ENCODE results near the gene EPHX1. TPM values are rescaled to one million over a fixed set of nuclear protein-coding genes. Genes with fewer than 3 reads are reported as not detected.

Gene EPHX1
- total RNA-seq, 2 donors from 2014 or later: 57.7 to 66.0 TPM

DNA sequence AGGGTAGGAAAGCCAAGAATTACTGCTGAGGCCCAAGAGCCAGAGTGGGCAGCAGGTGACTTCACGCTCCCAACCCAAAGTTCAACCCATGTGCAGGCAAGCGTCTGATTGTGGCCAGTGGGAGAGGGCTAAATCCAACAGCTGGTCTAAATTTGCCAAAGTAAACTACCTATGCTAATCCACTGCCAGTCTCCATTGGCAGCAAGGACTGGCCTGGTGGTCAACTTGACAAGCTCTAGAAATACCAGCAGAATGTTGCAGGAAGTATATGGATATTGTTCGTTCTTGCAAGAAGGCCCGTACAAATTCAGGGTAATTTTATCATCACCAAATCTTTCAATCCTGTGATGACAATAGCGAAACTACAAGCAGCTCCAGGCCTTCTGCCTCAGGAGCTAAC, 70.7 kb downstream of the EPHX1 start:
- TF ChIP-seq, protein P1, sequence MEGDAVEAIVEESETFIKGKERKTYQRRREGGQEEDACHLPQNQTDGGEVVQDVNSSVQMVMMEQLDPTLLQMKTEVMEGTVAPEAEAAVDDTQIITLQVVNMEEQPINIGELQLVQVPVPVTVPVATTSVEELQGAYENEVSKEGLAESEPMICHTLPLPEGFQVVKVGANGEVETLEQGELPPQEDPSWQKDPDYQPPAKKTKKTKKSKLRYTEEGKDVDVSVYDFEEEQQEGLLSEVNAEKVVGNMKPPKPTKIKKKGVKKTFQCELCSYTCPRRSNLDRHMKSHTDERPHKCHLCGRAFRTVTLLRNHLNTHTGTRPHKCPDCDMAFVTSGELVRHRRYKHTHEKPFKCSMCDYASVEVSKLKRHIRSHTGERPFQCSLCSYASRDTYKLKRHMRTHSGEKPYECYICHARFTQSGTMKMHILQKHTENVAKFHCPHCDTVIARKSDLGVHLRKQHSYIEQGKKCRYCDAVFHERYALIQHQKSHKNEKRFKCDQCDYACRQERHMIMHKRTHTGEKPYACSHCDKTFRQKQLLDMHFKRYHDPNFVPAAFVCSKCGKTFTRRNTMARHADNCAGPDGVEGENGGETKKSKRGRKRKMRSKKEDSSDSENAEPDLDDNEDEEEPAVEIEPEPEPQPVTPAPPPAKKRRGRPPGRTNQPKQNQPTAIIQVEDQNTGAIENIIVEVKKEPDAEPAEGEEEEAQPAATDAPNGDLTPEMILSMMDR (IDR thresholded peaks at IDR 0.05): no peak
- peaks cover 2% of the 10 kb centered on the region for H3K36me3 ChIP-seq
- no peaks in the 10 kb centered on the region for H3K9me3 ChIP-seq
- H3K4me1 ChIP-seq: peaks cover 0 to 51% of the 10 kb centered on the region in 2 donors
- no peaks in the 10 kb centered on the region for H3K27me3 ChIP-seq
- H3K4me3 ChIP-seq: no peak overlapping the region
- DNase-seq (ENCODE audit: low spot score): no peak
- H3K27ac ChIP-seq: peak overlapping the region; percentile 85 to 92

DNA sequence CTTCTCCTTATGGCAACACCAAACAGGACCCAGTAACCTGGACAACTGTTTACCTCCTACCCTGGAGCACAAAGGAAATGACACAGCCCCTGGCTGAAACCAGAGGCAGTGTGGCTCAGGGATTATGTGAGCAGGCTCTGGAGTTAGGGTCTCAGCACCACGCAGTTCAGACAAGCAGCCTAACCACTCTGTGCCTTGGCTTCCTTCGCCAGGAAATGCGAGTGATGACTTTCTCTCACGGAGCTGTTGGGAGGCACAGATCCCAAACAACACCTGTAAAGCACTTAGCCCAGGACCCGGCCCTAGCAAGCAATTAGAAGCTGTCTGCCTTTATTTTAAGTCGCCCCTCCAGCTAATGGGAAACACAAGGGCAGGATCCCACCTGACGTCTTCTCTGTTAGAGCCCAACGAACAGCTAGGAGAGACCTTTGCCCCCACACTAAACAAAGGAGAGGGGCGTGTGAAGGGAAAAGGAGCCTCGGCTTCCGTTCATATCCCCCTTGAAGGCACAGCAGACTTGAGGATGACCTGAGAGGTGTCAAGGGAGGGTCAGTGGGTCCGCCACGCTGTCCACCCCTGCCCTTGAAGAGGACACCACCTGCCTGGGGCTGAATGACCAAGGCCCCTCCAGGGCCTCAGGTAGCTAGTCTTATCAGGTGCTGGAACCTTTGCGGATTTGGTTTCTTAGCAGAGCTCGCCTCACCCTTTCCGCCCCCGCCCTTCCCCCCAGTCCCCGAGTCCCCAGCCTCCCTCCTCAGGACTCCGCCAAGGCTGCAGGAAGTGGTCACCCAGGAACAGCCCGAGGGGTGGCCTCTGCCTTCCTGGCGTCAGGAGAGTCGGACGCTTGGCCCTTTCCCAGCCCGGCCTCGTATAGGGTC, 71.4 kb downstream of the EPHX1 start:
- no peaks in the 10 kb centered on the region for H3K9me3 ChIP-seq
- TF ChIP-seq, protein P1 (IDR thresholded peaks at IDR 0.05): no peak
- H3K27me3 ChIP-seq: no peaks in the 10 kb centered on the region
- peaks cover 0 to 51% of the 10 kb centered on the region in 2 donors for H3K4me1 ChIP-seq
- peak overlapping the region; percentile 96 to 99 for H3K4me3 ChIP-seq
- no peak for DNase-seq (ENCODE audit: low spot score)
- H3K36me3 ChIP-seq: no peaks in the 10 kb centered on the region
- peak overlapping the region; percentile 85 to 92 for H3K27ac ChIP-seq

DNA sequence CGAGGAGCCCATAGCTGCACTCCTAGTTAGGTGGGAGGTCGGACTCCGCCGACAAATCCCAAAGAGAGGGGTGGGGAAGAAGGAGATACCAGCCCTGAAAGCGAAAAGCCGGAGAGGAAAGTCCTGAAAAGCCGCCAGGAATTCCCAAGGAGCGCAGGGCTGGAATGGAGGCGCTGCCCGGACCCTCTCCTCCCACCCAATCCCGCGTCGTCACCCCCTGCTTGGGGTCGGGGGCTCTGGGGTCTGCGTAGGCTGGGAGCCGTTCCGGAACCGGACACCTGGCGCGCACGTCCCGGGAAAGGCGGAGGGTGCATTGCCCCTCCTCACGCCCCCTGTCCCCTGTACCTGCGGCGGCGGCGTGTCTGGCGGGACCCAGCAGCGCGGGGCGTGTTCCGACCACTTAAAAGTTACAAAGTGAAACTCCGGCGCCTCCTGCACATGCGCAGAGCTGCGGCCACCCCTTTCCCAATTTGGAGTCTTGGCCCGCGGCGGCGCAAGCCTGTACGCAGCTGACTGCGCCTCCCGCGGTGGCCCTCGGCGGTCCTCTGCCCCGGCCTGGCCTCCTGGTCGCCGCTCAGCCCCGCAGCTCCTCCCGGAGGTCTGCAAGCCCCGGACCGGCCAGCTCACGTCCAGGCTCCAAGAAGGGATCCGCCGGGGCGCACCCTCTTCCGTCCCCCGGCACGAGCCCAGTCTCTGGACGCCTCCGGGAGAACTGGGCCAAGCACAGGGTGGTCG, 72.2 kb downstream of the EPHX1 start, which contains the start of gene TMEM63A:
TSS of gene TMEM63A (minus strand) at position 422 of the 735 bp plus-strand sequence. CDS start 4,800 bp downstream, outside the sequence.
- TF ChIP-seq, protein P1 (IDR thresholded peaks at IDR 0.05): peak in 1 of 2 donors; percentile 64
- Histone ChIP-seq H3K9me3 (no peaks in the 10 kb centered on the region), H3K27me3 (no peaks in the 10 kb centered on the region), H3K4me1 (peaks cover 0 to 46% of the 10 kb centered on the region in 2 donors), H3K27ac (peak within 1 kb of the TSS; percentile 85 to 92), H3K4me3 (peak within 1 kb of the TSS; percentile 96 to 99), H3K36me3 (no peaks in the 10 kb centered on the region)
- peak; percentile 94 for DNase-seq (ENCODE audit: low spot score)

DNA sequence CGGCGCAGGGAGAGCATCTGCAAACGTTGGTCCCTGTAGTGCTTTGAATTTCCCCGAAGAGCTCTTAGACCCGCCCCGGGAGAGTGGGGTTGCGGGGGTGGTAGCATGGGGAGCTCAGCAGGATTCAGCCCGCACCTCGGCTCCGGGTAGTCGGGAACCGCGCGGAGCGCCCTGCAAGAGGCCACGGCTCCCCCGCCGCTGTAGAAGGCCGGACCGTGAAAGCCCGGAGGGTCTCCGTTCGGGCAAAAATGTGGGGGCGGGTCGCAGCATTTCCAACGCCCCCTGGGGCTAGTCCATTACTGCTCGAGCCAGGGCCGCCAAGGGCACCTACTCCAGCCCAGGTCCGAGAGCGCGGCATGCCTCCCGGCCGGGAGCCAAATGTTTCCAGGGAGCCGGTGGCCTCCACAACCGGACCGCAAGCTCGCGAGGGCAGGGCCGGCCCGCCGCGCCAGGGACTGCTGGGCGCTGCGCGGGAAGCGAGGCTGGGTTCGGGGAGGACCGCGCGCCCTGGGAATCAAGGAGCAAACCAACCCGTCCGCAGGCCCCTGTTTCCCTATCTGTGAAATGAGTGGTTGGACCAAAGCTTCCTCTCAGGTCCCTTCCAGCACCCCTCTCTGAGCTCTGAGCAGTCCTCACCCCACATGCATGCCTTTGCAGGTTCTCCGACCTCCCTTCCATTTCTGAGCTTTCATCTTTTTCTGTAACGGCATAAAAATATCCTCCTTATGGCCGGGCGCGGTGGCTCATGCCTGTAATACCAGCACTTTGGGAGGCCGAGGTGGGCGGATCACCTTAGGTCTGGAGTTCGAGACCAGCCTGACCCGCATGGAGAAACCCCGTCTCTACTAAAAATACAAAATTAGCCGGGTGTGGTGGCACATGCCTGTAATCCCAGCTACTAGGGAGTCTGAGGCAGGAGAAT, 73.0 kb downstream of the EPHX1 start:
- peak; percentile 67 for DNase-seq (ENCODE audit: low spot score)
- H3K4me3 ChIP-seq: peak overlapping the region; percentile 96 to 99
- H3K4me1 ChIP-seq: peaks cover 0 to 38% of the 10 kb centered on the region in 2 donors
- peak overlapping the region; percentile 85 to 92 for H3K27ac ChIP-seq
- H3K36me3 ChIP-seq: no peaks in the 10 kb centered on the region
- H3K9me3 ChIP-seq: no peaks in the 10 kb centered on the region
- TF ChIP-seq, protein P1 (IDR thresholded peaks at IDR 0.05): no peak
- H3K27me3 ChIP-seq: no peaks in the 10 kb centered on the region

DNA sequence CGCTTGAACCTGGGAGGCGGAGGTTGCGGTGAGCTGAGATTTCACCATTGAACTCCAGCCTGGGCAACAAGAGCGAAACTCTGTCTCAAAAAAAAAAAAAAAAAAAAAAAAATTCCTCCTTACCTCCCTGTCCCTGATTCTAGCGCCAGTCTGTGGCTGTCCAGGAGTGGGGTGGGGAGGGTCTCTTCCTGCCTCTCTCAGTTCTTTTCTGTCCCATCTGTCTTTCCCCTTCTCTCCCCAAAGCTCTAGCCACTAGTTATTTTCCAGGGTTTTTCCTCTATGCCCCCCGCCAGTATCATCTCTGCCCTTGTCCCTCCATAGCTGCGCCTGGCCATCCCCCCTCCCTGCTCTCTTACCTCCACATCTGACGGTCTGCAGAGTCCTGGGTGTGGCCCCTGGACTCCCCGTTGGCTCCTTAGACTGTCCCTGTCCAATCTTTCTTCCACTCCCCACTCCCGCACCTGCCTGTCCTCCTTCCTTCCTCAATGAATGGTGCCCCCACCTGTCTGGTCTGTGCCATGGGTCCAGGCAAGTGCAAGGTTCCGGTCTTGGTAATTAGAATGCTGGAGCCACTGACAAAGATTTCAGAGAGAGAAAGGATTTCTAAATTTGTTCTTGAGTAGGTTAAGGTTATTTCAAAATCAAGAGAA, 73.8 kb downstream of the EPHX1 start:
- no peaks in the 10 kb centered on the region for H3K36me3 ChIP-seq
- H3K4me3 ChIP-seq: no peak overlapping the region
- H3K9me3 ChIP-seq: no peaks in the 10 kb centered on the region
- no peaks in the 10 kb centered on the region for H3K27me3 ChIP-seq
- TF ChIP-seq, protein P1 (IDR thresholded peaks at IDR 0.05): no peak
- DNase-seq (ENCODE audit: low spot score): no peak
- peaks cover 0 to 30% of the 10 kb centered on the region in 2 donors for H3K4me1 ChIP-seq
- no peak overlapping the region for H3K27ac ChIP-seq
